ENCODE data around the gene KCNH1.

The KCNH1 gene

DNA sequence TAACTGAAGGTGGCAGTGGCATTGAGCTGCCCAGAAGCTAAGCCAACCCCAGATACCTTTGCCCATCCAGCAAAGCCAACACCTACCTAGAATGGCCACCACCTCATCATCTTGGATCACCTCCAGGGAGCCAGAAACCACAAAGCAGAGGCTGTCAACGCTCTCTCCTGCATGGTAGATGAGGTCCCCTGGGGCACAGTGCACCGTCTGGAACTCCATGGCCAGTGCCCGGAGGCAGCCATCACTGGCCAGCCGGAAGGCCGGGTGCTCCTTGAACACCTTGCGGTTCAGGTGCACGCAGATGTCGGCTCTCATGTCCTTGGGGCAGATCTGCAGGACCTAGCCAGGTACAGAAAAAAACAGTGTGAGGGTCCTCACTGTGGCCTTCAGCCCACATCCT, 336.5 kb downstream of the KCNH1 start:
- Histone ChIP-seq H3K4me3 (no peak overlapping the region), H3K4me1 (no peaks in the 10 kb centered on the region), H3K9me3 (no peaks in the 10 kb centered on the region), H3K27me3 (ENCODE audit: low read depth) (no peaks in the 10 kb centered on the region), H3K36me3 (replicated peaks) (no peaks in the 10 kb centered on the region)
- in situ Hi-C loops (cut with MboI; ENCODE audit: low sequenced_read_pairs): no loop called here
- DNase-seq (ENCODE audit: low spot score in 2 of 2): no peak

DNA sequence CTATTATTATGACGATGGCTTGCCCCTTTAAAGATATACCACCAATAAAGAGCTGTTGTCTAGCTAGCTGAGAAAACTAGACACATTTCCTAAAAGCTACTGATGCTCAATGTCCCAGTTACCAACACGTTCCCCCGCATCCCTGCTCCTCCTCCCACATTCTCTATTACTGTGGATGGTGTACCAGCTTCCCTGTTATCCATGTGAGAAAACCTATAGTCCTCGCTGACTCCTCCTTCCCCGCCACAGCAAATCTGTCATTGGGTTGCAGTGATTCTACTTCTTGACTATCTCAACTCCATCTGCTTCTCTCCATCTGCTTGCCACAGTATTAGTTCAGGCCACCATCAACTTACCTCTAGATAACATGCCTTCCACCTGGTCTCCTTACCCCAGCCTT, 337.5 kb downstream of the KCNH1 start:
- DNase-seq (ENCODE audit: low spot score in 2 of 2): no peak
- no peak overlapping the region for H3K4me3 ChIP-seq
- in situ Hi-C loops (cut with MboI; ENCODE audit: low sequenced_read_pairs): no loop called here
- H3K27me3 ChIP-seq (ENCODE audit: low read depth): no peaks in the 10 kb centered on the region
- H3K9me3 ChIP-seq: no peaks in the 10 kb centered on the region
- no peaks in the 10 kb centered on the region for H3K36me3 ChIP-seq (replicated peaks)
- no peaks in the 10 kb centered on the region for H3K4me1 ChIP-seq

DNA sequence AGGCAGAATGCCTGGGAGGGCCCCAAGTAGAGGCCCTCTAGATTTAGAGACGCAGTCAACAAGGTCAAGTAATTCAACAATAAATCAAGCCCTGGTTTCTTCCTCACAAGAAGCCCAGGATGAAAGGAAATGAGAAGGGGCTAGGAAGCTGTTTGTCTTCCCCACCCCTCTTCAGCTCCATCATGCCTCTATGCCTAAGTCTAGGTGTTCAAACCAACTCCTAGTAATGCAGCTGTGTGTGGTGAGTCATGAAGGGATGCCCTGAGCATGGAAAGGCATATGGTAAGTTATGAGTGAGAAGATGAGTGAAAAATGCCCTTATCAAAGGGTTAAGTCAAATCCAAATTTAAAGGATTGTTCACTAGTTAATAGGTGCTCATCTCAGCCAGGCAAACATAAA, 339.5 kb downstream of the KCNH1 start:
- DNase-seq (ENCODE audit: low spot score in 2 of 2): no peak
- no peak overlapping the region for H3K4me3 ChIP-seq
- in situ Hi-C loops (cut with MboI; ENCODE audit: low sequenced_read_pairs): no loop called here
- H3K36me3 ChIP-seq (replicated peaks): no peaks in the 10 kb centered on the region
- no peaks in the 10 kb centered on the region for H3K27me3 ChIP-seq (ENCODE audit: low read depth)
- no peaks in the 10 kb centered on the region for H3K9me3 ChIP-seq
- H3K4me1 ChIP-seq: no peaks in the 10 kb centered on the region

DNA sequence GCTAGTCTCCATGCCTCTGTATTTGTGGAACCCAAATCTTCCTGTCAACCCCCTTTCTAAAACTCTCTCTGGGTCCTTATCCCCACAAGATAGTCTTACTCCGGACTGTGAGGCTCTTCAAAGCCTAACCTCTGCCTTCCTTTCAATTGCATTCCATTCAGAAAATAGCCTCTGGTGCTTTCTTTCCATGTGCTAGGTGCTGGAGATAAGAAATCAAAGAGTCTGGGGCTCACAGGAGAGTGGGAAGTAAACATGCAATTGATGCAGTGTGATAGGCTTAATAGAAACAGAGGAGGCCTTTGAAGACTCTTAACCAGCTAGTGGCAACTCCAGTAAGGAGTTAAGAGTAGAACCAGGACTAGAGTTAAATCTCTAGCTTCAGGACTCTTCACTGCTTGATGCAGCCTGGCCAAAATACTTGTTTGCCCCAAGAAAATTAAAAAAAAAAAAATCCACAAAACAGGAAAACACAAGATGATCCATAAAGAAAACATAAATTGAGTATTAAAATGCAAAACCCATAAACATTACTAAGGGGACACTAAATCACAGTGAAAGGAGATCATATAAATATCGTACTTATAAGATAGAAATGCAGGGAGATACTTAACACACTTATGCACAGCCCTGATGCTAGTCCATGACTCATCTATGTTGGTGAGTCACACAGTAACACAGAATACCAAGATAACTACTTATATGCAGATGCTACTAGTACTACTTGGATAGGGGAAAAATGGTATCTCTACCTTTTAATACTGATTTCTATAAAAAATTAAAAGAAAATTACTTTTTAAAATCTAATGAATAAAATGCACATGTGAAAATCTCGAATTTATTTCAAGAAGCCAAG, 341.5 kb downstream of the KCNH1 start:
- Histone ChIP-seq H3K9me3 (no peaks in the 10 kb centered on the region), H3K4me3 (no peak overlapping the region), H3K4me1 (no peaks in the 10 kb centered on the region), H3K36me3 (replicated peaks) (no peaks in the 10 kb centered on the region), H3K27me3 (ENCODE audit: low read depth) (no peaks in the 10 kb centered on the region)
- in situ Hi-C loops (cut with MboI; ENCODE audit: low sequenced_read_pairs): no loop called here
- no peak for DNase-seq (ENCODE audit: low spot score in 2 of 2)

DNA sequence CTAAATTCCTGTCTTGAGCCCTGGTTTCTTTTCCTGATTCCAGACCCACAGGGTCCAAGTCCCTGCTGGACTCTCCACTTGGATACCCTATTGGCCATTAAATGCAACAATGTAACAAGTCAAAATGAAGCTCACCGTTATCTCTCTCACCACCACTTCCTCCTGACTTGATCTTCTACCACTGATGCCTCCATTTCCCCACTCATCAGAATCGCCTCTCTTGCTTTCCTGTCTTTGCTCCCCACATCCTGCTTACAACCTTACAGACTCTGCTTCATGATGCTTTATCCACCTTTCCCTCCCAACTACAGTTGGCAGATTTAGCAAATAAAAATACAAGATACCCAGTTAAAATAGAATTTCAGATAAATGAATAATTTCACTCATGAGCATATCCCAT, 343.8 kb downstream of the KCNH1 start:
- Histone ChIP-seq H3K9me3 (no peaks in the 10 kb centered on the region), H3K27me3 (ENCODE audit: low read depth) (no peaks in the 10 kb centered on the region), H3K4me3 (no peak overlapping the region), H3K4me1 (no peaks in the 10 kb centered on the region), H3K36me3 (replicated peaks) (no peaks in the 10 kb centered on the region)
- DNase-seq (ENCODE audit: low spot score in 2 of 2): no peak
- in situ Hi-C loops (cut with MboI; ENCODE audit: low sequenced_read_pairs): no loop called here

DNA sequence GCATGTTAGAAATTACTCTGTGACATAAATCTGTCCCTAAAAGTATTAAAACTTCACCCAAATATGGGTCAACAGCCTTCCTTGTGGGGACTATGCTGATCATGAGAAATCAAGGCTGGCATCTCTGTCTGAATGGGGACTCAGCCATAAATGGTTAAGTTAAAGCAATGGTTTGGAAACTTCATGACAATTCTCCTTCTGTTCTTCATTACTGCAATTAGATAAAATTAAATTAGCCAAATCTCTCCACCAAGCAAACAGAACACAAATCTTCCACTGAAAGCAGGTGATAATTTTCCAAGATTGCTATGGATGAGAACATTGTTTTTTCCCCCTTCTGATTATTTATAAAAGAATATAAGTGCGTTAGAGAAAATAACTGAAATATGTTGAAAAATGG, 346.1 kb downstream of the KCNH1 start:
- Histone ChIP-seq H3K36me3 (replicated peaks) (no peaks in the 10 kb centered on the region), H3K4me1 (no peaks in the 10 kb centered on the region), H3K27me3 (ENCODE audit: low read depth) (no peaks in the 10 kb centered on the region), H3K4me3 (no peak overlapping the region), H3K9me3 (no peaks in the 10 kb centered on the region)
- in situ Hi-C loops (cut with MboI; ENCODE audit: low sequenced_read_pairs): no loop called here
- no peak for DNase-seq (ENCODE audit: low spot score in 2 of 2)

DNA sequence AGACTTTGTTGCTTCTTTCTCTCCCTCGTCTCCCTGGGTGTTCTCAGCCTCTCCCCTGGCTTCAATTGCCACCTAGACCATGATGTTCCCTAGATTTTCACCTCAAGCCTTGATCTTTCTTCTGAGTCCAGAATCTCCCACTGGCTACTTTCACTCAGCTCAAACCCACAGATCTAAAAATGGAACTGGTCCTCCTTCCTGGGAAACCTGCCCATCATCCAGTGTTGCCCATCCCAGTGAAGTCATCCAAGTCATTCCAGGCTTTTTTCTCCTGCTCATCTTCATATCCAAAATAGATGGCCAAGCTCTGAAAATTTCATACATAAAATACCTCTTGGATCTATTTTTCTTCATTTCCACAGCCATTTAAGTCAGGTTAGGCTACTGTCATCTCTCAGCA, 347.4 kb downstream of the KCNH1 start:
- H3K27me3 ChIP-seq (ENCODE audit: low read depth): no peaks in the 10 kb centered on the region
- in situ Hi-C loops (cut with MboI; ENCODE audit: low sequenced_read_pairs): no loop called here
- no peak for DNase-seq (ENCODE audit: low spot score in 2 of 2)
- no peaks in the 10 kb centered on the region for H3K36me3 ChIP-seq (replicated peaks)
- no peaks in the 10 kb centered on the region for H3K4me1 ChIP-seq
- no peak overlapping the region for H3K4me3 ChIP-seq
- H3K9me3 ChIP-seq: no peaks in the 10 kb centered on the region

DNA sequence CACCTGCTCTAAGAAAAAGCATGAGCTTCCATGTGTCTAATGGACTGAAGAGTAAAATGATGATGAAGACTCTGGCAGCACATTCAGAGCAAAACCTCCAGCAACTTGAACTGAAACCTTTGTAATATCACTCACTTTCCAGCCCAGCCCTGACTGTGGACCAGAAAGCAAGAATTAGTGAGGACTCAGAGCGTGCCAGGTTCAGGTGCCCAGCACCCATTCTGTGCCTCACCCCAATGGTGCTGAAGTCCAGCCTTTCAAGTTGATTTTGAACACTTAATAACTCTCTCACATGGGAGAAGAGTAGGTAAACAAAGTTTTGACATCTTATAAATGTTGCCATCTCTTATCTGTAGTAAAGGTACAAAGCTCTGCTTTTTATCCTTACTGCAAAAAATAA, 350.0 kb downstream of the KCNH1 start:
- Histone ChIP-seq H3K27me3 (ENCODE audit: low read depth) (no peaks in the 10 kb centered on the region), H3K4me1 (no peaks in the 10 kb centered on the region), H3K36me3 (replicated peaks) (no peaks in the 10 kb centered on the region), H3K9me3 (no peaks in the 10 kb centered on the region), H3K4me3 (no peak overlapping the region)
- no peak for DNase-seq (ENCODE audit: low spot score in 2 of 2)
- in situ Hi-C loops (cut with MboI; ENCODE audit: low sequenced_read_pairs): no loop called here

DNA sequence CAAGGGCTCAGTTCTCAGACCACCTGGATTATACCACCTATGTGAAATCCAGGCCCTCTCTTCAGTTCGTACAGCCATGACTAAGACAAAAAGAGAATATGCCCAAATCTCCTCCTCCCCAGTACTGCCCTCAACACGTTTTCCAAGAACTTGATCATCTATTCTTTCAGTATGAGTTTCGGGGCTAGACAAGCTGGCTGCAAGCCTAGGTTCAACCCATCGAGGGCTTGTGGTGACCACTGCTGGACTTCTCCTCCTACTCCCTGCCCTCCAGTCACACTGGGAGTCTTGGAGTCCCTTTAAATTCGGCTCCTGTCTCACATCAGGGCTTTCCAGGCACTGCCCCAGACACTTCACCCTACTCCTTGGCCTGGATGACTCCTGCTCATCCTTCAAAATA, 352.3 kb downstream of the KCNH1 start:
- no peak for DNase-seq (ENCODE audit: low spot score in 2 of 2)
- Histone ChIP-seq H3K36me3 (replicated peaks) (no peaks in the 10 kb centered on the region), H3K27me3 (ENCODE audit: low read depth) (no peaks in the 10 kb centered on the region), H3K9me3 (no peaks in the 10 kb centered on the region), H3K4me1 (no peaks in the 10 kb centered on the region), H3K4me3 (no peak overlapping the region)
- in situ Hi-C loops (cut with MboI; ENCODE audit: low sequenced_read_pairs): no loop called here

DNA sequence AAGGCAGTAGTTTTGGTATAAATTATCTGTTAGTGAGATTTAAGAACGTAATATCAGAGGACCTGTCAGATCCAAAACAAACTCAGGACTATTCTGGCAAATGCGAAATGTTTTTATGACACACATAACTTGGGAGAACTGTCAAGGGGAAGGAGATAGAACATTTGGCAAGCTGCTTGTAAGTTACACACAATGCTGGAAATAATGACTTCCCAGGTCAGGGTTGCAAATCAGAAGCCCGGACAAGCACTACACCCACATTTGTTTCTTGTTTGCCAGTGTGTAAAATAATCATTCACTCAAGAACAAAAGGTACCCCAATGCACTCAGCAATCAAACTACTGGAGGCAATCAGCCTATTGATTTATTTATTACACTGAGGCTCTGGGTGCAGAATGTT, 354.7 kb downstream of the KCNH1 start:
- no peaks in the 10 kb centered on the region for H3K27me3 ChIP-seq (ENCODE audit: low read depth)
- no peaks in the 10 kb centered on the region for H3K9me3 ChIP-seq
- no peak overlapping the region for H3K4me3 ChIP-seq
- H3K4me1 ChIP-seq: no peaks in the 10 kb centered on the region
- H3K36me3 ChIP-seq (replicated peaks): no peaks in the 10 kb centered on the region
- in situ Hi-C loops (cut with MboI; ENCODE audit: low sequenced_read_pairs): no loop called here
- DNase-seq (ENCODE audit: low spot score in 2 of 2): no peak

DNA sequence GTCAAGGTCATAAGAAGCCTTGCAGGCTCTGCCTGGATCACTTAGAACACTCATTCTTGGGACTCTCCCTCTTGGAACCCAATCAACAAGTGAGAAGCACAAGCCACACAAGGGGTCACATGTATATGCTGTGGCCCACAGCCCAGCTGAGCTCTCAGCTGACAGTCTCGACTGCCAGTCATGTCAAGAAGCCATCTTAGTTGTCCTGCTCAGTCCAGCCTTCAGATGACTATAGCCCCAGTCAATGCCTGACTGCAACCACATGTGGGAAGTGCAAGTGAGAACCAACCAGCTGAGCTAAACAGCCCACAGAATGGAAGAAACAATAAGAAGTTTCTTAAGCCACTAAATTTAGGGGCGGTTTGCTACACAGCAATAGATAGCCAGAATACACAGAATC, 356.0 kb downstream of the KCNH1 start:
- Histone ChIP-seq H3K9me3 (no peaks in the 10 kb centered on the region), H3K4me1 (no peaks in the 10 kb centered on the region), H3K36me3 (replicated peaks) (no peaks in the 10 kb centered on the region), H3K27me3 (ENCODE audit: low read depth) (no peaks in the 10 kb centered on the region), H3K4me3 (no peak overlapping the region)
- in situ Hi-C loops (cut with MboI; ENCODE audit: low sequenced_read_pairs): no loop called here
- DNase-seq (ENCODE audit: low spot score in 2 of 2): no peak

DNA sequence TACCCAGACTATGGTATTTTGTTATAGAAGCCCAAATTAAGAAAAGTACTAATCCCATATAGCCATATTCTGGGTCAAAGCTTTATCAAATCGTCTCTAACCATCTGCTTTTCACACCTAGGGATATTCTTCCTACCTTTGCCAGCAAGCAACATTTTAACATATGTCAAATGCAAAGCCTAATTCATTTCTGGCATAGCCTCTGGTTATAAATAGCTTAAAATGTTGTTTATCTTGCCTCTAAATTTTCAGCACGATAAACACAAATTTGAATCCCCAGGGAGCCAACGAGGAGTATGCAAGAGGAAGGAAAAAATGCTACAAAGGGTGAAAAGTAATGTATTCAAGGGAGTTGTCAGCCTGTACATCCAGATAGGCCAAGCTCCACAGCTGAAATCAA, 357.2 kb downstream of the KCNH1 start:
- DNase-seq (ENCODE audit: low spot score in 2 of 2): no peak
- Histone ChIP-seq H3K9me3 (no peaks in the 10 kb centered on the region), H3K36me3 (replicated peaks) (no peaks in the 10 kb centered on the region), H3K27me3 (ENCODE audit: low read depth) (no peaks in the 10 kb centered on the region), H3K4me3 (no peak overlapping the region), H3K4me1 (no peaks in the 10 kb centered on the region)
- in situ Hi-C loops (cut with MboI; ENCODE audit: low sequenced_read_pairs): no loop called here

DNA sequence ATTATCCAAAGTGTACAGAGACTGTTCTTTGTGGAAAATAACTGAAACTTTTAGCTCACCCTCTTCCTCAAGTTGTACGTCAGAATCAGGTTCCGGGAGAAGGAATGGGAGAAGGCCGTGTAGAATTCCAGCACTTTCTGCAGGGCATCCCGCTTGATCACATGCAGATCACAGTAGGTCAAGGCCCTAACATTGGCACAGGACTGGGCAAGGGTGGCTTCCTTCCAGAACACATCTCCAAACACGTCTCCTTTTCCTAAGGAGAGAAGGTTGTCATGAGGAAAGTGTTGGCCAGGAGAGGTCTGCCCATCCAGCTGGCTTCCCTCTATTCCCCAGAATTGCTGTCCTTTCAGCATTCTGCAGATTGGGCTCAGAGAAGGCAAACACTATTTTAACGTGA, 358.7 kb downstream of the KCNH1 start:
- H3K36me3 ChIP-seq (replicated peaks): no peaks in the 10 kb centered on the region
- in situ Hi-C loops (cut with MboI; ENCODE audit: low sequenced_read_pairs): no loop called here
- no peaks in the 10 kb centered on the region for H3K9me3 ChIP-seq
- no peak for DNase-seq (ENCODE audit: low spot score in 2 of 2)
- no peak overlapping the region for H3K4me3 ChIP-seq
- no peaks in the 10 kb centered on the region for H3K4me1 ChIP-seq
- no peaks in the 10 kb centered on the region for H3K27me3 ChIP-seq (ENCODE audit: low read depth)

DNA sequence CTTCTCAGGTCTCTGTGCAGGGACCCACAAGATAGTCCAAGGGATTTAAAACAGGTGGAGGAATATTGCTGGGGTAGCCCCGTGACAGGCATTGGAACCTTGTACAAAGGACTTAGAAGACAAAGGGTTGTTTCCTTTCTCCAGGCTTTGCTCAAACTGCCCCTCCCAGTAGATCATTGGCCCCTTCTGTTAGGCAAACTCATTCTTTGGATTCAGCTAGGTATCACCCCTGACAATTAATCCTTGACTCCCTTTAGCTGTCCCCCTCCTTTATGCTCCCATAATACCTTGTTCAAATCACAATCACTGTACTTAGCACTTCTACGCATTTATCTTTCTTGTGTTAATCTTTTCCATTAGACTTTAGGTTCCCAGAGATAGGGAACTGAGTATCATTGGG, 360.5 kb downstream of the KCNH1 start:
- Histone ChIP-seq H3K27me3 (ENCODE audit: low read depth) (no peaks in the 10 kb centered on the region), H3K36me3 (replicated peaks) (no peaks in the 10 kb centered on the region), H3K4me1 (no peaks in the 10 kb centered on the region), H3K4me3 (no peak overlapping the region), H3K9me3 (no peaks in the 10 kb centered on the region)
- in situ Hi-C loops (cut with MboI; ENCODE audit: low sequenced_read_pairs): no loop called here
- DNase-seq (ENCODE audit: low spot score in 2 of 2): no peak

DNA sequence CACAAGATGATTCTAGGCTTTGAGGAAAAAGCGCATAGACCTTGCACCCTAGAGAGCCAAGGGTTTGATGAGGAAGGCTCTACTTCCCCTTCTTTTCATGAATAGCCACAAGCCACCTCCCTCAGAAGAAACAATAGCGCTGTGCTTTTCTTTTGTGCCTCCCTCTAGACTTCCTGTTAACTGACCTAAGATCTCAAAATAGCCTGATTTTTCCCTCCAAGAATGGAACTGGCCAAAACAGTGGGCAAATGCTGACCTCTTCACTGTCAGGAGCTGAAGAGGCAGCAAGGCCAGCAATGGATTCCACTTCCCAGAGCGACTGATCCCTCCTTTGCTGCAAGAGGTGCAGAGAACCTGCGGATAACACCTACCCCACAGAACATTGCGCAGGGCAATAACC, 362.8 kb downstream of the KCNH1 start:
- no peaks in the 10 kb centered on the region for H3K9me3 ChIP-seq
- in situ Hi-C loops (cut with MboI; ENCODE audit: low sequenced_read_pairs): no loop called here
- H3K36me3 ChIP-seq (replicated peaks): no peaks in the 10 kb centered on the region
- H3K4me1 ChIP-seq: no peaks in the 10 kb centered on the region
- H3K4me3 ChIP-seq: no peak overlapping the region
- DNase-seq (ENCODE audit: low spot score in 2 of 2): no peak
- no peaks in the 10 kb centered on the region for H3K27me3 ChIP-seq (ENCODE audit: low read depth)
